GM18508 (cell line): ENCODE results near the gene AGRN.
"Not testable (repeated sequence)": the region's sequence is repeated elsewhere in the genome, so short reads cannot be mapped to it uniquely, and the experiment has no call there.

Experiments used
- ATAC-seq: cut with Tn5 transposase; IDR thresholded peaks from one replicate; pipeline ENCODE4 v1.9.1; 2021; ENCODE audit warnings: moderate number of reproducible peaks; ENCODE audit not compliant: insufficient read depth, unreplicated experiment

Gene AGRN

GRCh38 chr1:1074631-1075147, 54.8 kb downstream of the AGRN start:
- ATAC-seq = no peak

GRCh38 chr1:1075148-1075935, 55.4 kb downstream of the AGRN start:
- no peak for ATAC-seq

- ATAC-seq = not testable (repeated sequence)
Observed at GRCh38 chr1:1077396-1077795, 57.5 kb downstream of the AGRN start.

GRCh38 chr1:1079408-1080121, 59.6 kb downstream of the AGRN start:
- ATAC-seq = no peak

GRCh38 chr1:1080122-1080757, 60.3 kb downstream of the AGRN start:
- ATAC-seq = no peak

- ATAC-seq = no peak
Observed at GRCh38 chr1:1080951-1081310, 61.0 kb downstream of the AGRN start.

- ATAC-seq = no peak
Observed at GRCh38 chr1:1081311-1082238, 61.7 kb downstream of the AGRN start.

GRCh38 chr1:1082239-1082775, 62.4 kb downstream of the AGRN start:
- no peak for ATAC-seq

GRCh38 chr1:1082776-1083415, 63.0 kb downstream of the AGRN start:
- ATAC-seq = no peak

GRCh38 chr1:1083416-1084371, 63.8 kb downstream of the AGRN start:
- no peak for ATAC-seq

GRCh38 chr1:1084372-1085170, 64.7 kb downstream of the AGRN start:
- ATAC-seq = no peak

- no peak for ATAC-seq
Observed at GRCh38 chr1:1085171-1085841, 65.4 kb downstream of the AGRN start.

GRCh38 chr1:1085911-1086841, 66.3 kb downstream of the AGRN start:
- no peak for ATAC-seq

- no peak for ATAC-seq
Observed at GRCh38 chr1:1086911-1087341, 67.0 kb downstream of the AGRN start.

GRCh38 chr1:1087351-1088028, 67.6 kb downstream of the AGRN start:
- no peak for ATAC-seq
